Mesothelial cell of epicardium (in vitro differentiated cells): Measurements from ENCODE around the gene SPOP. TPM values are rescaled to one million over a fixed set of nuclear protein-coding genes. Genes with fewer than 3 reads are reported as not detected.
"Not testable (repeated sequence)": the region's sequence is repeated elsewhere in the genome, so short reads cannot be mapped to it uniquely, and the experiment has no call there.

ENCODE experiments used
- DNase-seq, 2 experiments: peaks; one replicate each; pipeline ENCODE4 v3.0.0; 2021; ENCODE audit warnings: low spot score in 2 of 2; ENCODE audit not compliant: unreplicated experiment in 2 of 2
- H3K27ac Mint-ChIP-seq: 2 replicates; pipeline ENCODE4 v1.8.0; 2021; ENCODE audit warnings: mixed read lengths
- H3K27me3 Mint-ChIP-seq: 2 replicates; pipeline ENCODE4 v1.8.0; 2021; ENCODE audit warnings: low read depth, mixed read lengths
- H3K36me3 Mint-ChIP-seq: 2 replicates; pipeline ENCODE4 v1.8.0; 2021; ENCODE audit warnings: mixed read lengths
- H3K4me1 Mint-ChIP-seq: 2 replicates; pipeline ENCODE4 v1.8.0; 2021; ENCODE audit warnings: mixed read lengths
- H3K4me3 Mint-ChIP-seq: 2 replicates; pipeline ENCODE4 v1.8.0; 2021; ENCODE audit warnings: mild to moderate bottlenecking, moderate library complexity, mixed read lengths
- H3K9me3 Mint-ChIP-seq: 2 replicates; pipeline ENCODE4 v1.8.0; 2021; ENCODE audit warnings: mixed read lengths
- total RNA-seq: library from RNA; stranded (reverse); gene quantifications from 3 replicates; pipeline ENCODE4 v1.2.1, GENCODE V29; 2021
- TF ChIP-seq, protein P1 (sequence below): fragments of 200-600 bp; sonication (generic); IDR thresholded peaks from one replicate; pipeline ENCODE4 v1.5.0; 2021; ENCODE audit warnings: antibody characterized with exemption; ENCODE audit not compliant: unreplicated experiment

The SPOP gene
- 60.8 to 63.5 TPM (median 62.8 TPM) in 3 replicates for total RNA-seq

DNA sequence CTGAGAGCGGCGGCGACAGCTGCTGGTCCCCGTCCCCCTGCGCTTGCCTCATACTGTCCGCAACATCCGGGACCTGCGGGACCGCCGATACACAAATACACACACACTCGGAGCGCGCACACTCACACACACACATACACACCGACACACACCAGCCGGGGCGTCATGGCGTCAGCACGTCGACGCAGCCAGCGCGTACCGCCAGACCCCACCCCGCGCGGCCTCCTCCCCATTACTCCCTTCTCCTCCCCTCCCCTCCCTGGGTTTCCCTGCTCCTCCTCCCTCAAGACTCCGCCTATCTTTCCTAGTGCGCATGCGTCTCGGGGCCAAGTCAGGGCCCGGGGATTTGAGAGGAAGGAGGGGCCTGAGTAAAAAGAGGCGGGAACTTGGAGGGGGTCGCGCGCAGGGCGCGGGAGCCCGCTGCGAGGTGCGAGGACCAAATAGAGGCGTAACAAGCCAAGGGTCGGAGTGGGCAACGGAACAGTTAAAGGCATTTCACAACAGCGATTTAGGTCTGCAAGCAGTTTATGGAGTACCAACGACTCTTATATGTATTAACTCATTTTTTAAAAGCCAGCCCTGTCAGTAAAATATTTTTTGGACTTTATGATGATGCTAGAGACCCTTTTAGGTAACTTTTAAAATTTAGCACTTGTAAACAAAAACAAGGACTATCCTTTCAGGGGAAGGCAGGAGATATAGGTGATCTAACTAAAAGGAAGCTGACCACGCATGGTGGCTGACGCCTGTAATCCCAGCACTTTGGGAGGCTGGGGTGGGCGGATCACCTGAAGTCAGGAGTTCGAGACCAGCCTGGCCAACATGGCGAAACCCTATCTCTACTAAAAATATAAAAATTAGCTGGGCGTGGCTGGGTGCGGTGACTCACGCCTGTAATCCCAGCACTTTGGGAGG lies at the start of gene SPOP:
TSS of gene SPOP (minus strand) at position 165 of the 915 bp plus-strand sequence. CDS start 55,287 bp downstream, outside the sequence.
- peak; percentile 97 to 99 for DNase-seq
- Mint-ChIP-seq H3K9me3 (peaks cover 4% of the 10 kb centered on the region), H3K27me3 (peaks cover 3% of the 10 kb centered on the region), H3K4me3 (peak within 1 kb of the TSS; percentile 89), H3K27ac (peak within 1 kb of the TSS; percentile 98), H3K36me3 (peaks cover 8% of the 10 kb centered on the region), H3K4me1 (peaks cover 33% of the 10 kb centered on the region)
- TF ChIP-seq, protein P1, sequence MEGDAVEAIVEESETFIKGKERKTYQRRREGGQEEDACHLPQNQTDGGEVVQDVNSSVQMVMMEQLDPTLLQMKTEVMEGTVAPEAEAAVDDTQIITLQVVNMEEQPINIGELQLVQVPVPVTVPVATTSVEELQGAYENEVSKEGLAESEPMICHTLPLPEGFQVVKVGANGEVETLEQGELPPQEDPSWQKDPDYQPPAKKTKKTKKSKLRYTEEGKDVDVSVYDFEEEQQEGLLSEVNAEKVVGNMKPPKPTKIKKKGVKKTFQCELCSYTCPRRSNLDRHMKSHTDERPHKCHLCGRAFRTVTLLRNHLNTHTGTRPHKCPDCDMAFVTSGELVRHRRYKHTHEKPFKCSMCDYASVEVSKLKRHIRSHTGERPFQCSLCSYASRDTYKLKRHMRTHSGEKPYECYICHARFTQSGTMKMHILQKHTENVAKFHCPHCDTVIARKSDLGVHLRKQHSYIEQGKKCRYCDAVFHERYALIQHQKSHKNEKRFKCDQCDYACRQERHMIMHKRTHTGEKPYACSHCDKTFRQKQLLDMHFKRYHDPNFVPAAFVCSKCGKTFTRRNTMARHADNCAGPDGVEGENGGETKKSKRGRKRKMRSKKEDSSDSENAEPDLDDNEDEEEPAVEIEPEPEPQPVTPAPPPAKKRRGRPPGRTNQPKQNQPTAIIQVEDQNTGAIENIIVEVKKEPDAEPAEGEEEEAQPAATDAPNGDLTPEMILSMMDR: no peak

DNA sequence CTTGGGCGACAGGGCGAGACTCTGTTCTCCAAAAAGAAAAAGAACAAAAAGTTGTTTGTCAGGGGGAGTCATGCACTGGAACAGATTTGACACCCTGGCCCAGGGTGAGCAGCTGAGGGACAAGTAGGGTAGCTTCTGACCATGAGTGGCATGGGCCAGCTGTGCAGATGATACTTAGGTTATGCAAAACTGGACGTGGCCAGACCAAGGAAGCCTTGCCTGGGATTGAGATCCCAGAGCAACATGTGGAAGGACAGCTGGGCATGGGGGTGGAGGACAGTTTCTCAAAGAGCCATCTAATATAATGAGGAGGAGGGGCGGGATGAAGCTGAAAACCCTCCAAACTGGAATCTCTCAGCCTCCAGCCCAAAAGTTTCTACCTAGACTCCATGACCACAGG lies 49.5 kb upstream of the SPOP start:
- no peak overlapping the region for H3K4me3 Mint-ChIP-seq
- peaks cover 15% of the 10 kb centered on the region for H3K4me1 Mint-ChIP-seq
- H3K36me3 Mint-ChIP-seq: peaks cover 16% of the 10 kb centered on the region
- TF ChIP-seq, protein P1: no peak
- peaks cover 5% of the 10 kb centered on the region for H3K9me3 Mint-ChIP-seq
- no peak for DNase-seq
- H3K27me3 Mint-ChIP-seq: no peaks in the 10 kb centered on the region
- H3K27ac Mint-ChIP-seq: no peak overlapping the region

DNA sequence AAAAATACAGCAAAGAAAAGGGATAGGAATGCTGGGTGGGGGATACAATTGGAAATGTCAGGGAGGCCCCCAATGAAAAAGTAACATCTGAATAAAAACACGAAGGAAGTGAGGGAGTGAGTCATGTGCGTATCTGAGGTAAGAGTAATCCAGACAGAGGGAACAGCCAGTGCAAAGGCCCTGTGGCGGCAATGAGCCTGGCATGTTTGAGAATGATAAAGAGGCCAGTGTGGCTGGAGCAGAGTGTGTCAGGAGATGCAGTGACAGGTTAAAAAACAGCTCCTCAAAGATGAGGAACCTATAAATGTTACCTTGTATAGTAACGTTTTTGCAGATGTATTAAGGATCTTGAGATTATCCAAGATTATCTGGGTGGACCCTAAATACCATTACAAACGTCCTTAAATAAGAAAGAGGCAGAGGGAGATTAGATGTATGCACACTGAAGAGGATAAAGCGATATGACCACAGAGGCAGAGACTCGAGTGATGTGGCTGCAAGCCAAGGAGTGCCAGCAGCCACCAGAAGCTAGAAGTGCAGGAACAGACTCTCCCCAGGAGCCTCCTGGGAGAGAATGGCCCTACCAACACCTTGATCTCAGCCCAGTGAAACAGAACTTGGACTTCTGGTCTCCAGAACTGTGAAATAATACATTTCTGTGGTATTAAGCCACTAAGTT lies 47.7 kb upstream of the SPOP start:
- Mint-ChIP-seq H3K27ac (no peak overlapping the region), H3K36me3 (peaks cover 16% of the 10 kb centered on the region)
- TF ChIP-seq, protein P1: no peak

GRCh38 chr17:49724552-49724951 lies 46.7 kb upstream of the SPOP start:
- H3K9me3 Mint-ChIP-seq, H3K4me3 Mint-ChIP-seq, H3K27ac Mint-ChIP-seq, H3K27me3 Mint-ChIP-seq, DNase-seq: not testable (repeated sequence)
- H3K36me3 Mint-ChIP-seq: peaks cover 16% of the 10 kb centered on the region
- peaks cover 15% of the 10 kb centered on the region for H3K4me1 Mint-ChIP-seq

More for the DNA sequence above, 47.7 kb upstream of the SPOP start:
- Mint-ChIP-seq H3K4me3 (no peak overlapping the region), H3K27me3 (no peaks in the 10 kb centered on the region), H3K9me3 (peaks cover 5% of the 10 kb centered on the region), H3K4me1 (peaks cover 15% of the 10 kb centered on the region)
- no peak for DNase-seq

GRCh38 chr17:49723423-49723822 lies 45.5 kb upstream of the SPOP start:
- peak overlapping the region; percentile 4 for H3K4me3 Mint-ChIP-seq
- H3K27me3 Mint-ChIP-seq: no peaks in the 10 kb centered on the region
- peak in 1 of 2 experiments; percentile 43 for DNase-seq
- peaks cover 16% of the 10 kb centered on the region for H3K36me3 Mint-ChIP-seq
- H3K4me1 Mint-ChIP-seq: peaks cover 15% of the 10 kb centered on the region
- H3K27ac Mint-ChIP-seq: peak overlapping the region; percentile 70
- peaks cover 5% of the 10 kb centered on the region for H3K9me3 Mint-ChIP-seq
- TF ChIP-seq, protein P1: no peak

DNA sequence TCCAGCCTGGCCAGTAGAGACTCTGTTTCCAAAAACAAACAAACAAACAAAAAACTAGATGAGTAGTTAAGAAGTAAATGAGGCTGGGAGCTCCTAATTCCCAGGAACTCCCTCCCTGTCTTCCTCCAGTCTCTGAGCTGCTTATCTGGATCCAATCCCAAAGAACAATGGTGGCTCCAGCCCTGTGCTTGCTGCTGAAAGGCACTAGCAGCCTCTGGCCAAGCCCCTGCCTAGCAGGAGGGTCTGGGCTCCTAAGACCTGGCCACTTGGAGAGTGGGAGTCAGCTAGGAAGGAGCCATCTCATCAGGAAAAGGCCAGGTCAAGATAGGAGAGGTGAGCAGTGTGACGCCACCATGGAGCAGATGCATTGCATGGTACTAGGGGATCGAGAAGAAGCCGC lies 44.2 kb upstream of the SPOP start:
- Mint-ChIP-seq H3K4me1 (peaks cover 15% of the 10 kb centered on the region), H3K4me3 (no peak overlapping the region), H3K9me3 (peaks cover 5% of the 10 kb centered on the region), H3K27ac (no peak overlapping the region), H3K36me3 (peaks cover 22% of the 10 kb centered on the region), H3K27me3 (no peaks in the 10 kb centered on the region)
- no peak for DNase-seq
- TF ChIP-seq, protein P1: no peak
